22Rv1 (cell line): ENCODE data around the gene CAMK1D.

Experiments
- H3K27ac ChIP-seq: fragments of 450-650 bp; 2 replicates; pipeline ENCODE4 v1.5.1; 2017
- CTCF ChIP-seq: fragments of 450-650 bp; IDR thresholded peaks from 2 replicates; pipeline ENCODE4 v1.5.1; 2017; ENCODE audit warnings: mild to moderate bottlenecking
- ZFX ChIP-seq: fragments of 450-650 bp; IDR thresholded peaks from 2 replicates; pipeline ENCODE4 v1.6.1; 2017; ENCODE audit warnings: antibody characterized with exemption, borderline replicate concordance

Gene CAMK1D

DNA sequence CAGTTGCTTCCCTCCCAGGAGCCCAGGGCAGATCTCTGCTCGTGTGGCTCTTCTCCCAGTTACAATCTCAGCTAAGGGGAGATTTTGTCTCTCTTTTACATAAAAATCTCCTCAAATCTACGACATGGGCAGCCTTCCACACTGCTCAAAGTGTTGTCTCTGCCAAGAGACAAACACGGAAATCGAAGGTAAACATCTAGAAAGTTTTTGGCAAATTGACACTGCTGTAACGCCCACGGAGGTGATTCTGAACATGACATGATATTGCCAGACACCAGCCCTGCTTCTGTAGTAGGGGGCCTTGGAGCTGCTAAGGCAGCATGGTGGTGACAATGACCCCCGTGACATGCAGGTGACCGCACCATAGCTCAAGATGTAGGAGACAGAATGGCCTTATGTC, 523.8 kb downstream of the CAMK1D start:
- H3K27ac ChIP-seq, result no peak overlapping the region
- no peak for TF ChIP-seq ZFX
- TF ChIP-seq CTCF, result no peak

- no peak overlapping the region for H3K27ac ChIP-seq
Observed at GRCh38 chr10:12874501-12874900, 525.2 kb downstream of the CAMK1D start.

GRCh38 chr10:12875100-12875499, 525.8 kb downstream of the CAMK1D start:
- no peak overlapping the region for H3K27ac ChIP-seq
- TF ChIP-seq CTCF, result no peak
- no peak for TF ChIP-seq ZFX

More at GRCh38 chr10:12874501-12874900, 525.2 kb downstream of the CAMK1D start:
- no peak for TF ChIP-seq CTCF
- no peak for TF ChIP-seq ZFX

DNA sequence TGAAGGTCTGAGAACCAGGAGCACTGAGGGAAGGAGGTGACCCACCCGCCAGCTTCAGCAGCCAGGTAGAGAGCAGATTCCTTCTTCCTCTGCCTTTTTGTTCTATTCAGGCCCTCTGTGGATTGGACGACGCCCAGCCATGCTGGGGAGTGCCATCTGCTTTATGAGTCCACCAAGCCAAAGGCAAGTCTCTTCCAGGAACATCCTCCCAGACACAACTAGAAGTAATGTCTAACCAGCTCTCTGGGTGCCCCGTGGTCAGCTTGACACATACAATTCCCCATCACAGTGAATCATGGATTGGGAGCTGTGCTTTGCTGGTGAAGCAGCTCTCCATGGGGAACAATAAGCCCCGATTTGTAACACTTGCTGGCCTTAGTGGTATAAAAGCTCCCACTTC, 526.9 kb downstream of the CAMK1D start:
- TF ChIP-seq ZFX (no peak), CTCF (no peak)
- no peak overlapping the region for H3K27ac ChIP-seq

DNA sequence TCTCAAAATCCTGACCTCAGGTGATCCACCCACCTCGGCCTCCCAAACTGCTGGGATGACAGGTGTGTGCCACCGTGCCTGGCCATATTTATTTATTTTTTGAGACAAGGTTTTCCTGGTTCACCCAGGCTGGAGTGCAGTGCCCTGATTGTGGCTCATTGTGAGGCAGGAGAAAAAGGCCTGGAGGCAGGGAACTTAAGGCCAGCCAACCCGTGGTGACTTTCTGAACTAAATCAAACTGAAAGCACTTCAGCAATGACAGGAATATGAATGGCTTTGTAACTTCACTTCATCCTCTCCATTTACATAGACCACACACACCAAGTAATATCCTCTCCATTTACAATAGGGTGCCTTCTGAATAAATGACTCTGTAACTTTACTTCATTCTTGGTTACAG, 527.8 kb downstream of the CAMK1D start:
- no peak for TF ChIP-seq CTCF
- TF ChIP-seq ZFX, result no peak
- H3K27ac ChIP-seq, result no peak overlapping the region

DNA sequence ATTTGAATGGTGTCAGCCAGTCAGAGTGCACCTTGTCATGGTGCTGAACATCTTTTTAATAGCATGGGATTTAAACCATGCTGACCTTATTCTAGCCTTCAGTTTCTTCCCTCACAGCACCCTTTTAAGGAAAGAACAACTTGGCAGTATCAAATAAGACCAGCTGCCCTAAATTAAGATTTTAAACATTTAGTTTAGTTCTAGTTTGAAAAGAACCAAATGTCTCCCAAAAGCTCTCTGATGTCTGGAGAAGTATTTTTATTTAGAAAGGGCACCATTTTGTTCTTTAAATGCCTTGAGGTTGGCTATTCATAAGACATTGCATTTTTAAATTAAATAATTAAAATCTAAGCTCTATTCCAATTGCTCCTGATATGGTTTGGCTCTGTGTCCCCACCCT, 531.1 kb downstream of the CAMK1D start:
- H3K27ac ChIP-seq, result no peak overlapping the region
- TF ChIP-seq ZFX (no peak), CTCF (no peak)

GRCh38 chr10:12884851-12885250, 535.5 kb downstream of the CAMK1D start:
- no peak for TF ChIP-seq ZFX
- TF ChIP-seq CTCF, result no peak

More at GRCh38 chr10:12884851-12885250, 535.5 kb downstream of the CAMK1D start:
- no peak overlapping the region for H3K27ac ChIP-seq
